D341Med (cell line): ENCODE results near the gene KCNC1.

ENCODE experiments used
- DNase-seq: peaks from one replicate; pipeline ENCODE4 v3.0.0; 2012; ENCODE audit warnings: low spot score

Gene KCNC1

GRCh38 chr11:17793642-17794170, 59.1 kb downstream of the KCNC1 start:
- DNase-seq = no peak

GRCh38 chr11:17794981-17795380, 60.4 kb downstream of the KCNC1 start:
- no peak for DNase-seq

GRCh38 chr11:17796154-17796553, 61.6 kb downstream of the KCNC1 start:
- no peak for DNase-seq

- no peak for DNase-seq
These were observed 63.7 kb downstream of the KCNC1 start for GRCh38 chr11:17798253-17798652.

- DNase-seq = no peak
These were observed 64.1 kb downstream of the KCNC1 start for GRCh38 chr11:17798716-17799115.

GRCh38 chr11:17799147-17799546, 64.6 kb downstream of the KCNC1 start:
- DNase-seq = no peak

- DNase-seq = no peak
These were observed 66.6 kb downstream of the KCNC1 start for GRCh38 chr11:17801166-17801565.

- no peak for DNase-seq
These were observed 67.9 kb downstream of the KCNC1 start for GRCh38 chr11:17802491-17802890.

- DNase-seq = no peak
These were observed 69.3 kb downstream of the KCNC1 start for GRCh38 chr11:17803754-17804334.

GRCh38 chr11:17805043-17805442, 70.5 kb downstream of the KCNC1 start:
- DNase-seq = no peak

GRCh38 chr11:17805873-17806272, 71.3 kb downstream of the KCNC1 start:
- no peak for DNase-seq

- DNase-seq = no peak
These were observed 72.5 kb downstream of the KCNC1 start for GRCh38 chr11:17807034-17807433.

GRCh38 chr11:17810041-17810440, 75.5 kb downstream of the KCNC1 start:
- DNase-seq = no peak

- DNase-seq = no peak
These were observed 76.2 kb downstream of the KCNC1 start for GRCh38 chr11:17810746-17811145.

- no peak for DNase-seq
These were observed 76.8 kb downstream of the KCNC1 start for GRCh38 chr11:17811352-17811751.

GRCh38 chr11:17812091-17812864, 77.7 kb downstream of the KCNC1 start:
- no peak for DNase-seq

- DNase-seq = no peak
These were observed 78.2 kb downstream of the KCNC1 start for GRCh38 chr11:17812865-17813187.

- no peak for DNase-seq
These were observed 78.9 kb downstream of the KCNC1 start for GRCh38 chr11:17813391-17814059.

GRCh38 chr11:17814546-17814945, 80.0 kb downstream of the KCNC1 start:
- DNase-seq = no peak

- no peak for DNase-seq
These were observed 81.8 kb downstream of the KCNC1 start for GRCh38 chr11:17816232-17816931.

- DNase-seq = no peak
These were observed 87.2 kb downstream of the KCNC1 start for GRCh38 chr11:17821648-17822400.

- DNase-seq = no peak
These were observed 87.8 kb downstream of the KCNC1 start for GRCh38 chr11:17822401-17822781.
